Mucosa of descending colon (tissue), 3 donors: Measurements from ENCODE around the gene ABHD17C. TPM values are rescaled to one million over a fixed set of nuclear protein-coding genes. Genes with fewer than 3 reads are reported as not detected.

ENCODE experiments used
- ATAC-seq: fragments of 200-7000 bp; cut with Tn5 transposase; one replicate; pipeline ENCODE4 v1.9.1; 2020; ENCODE audit warnings: mild to moderate bottlenecking, moderate library complexity
- DNase-seq, 3 donors: peaks; one replicate each; pipeline ENCODE4 v3.0.0-alpha.2; 2020
- H3K36me3 ChIP-seq: fragments of 200-600 bp; one replicate; pipeline ENCODE4 v1.8.0; 2021; ENCODE audit warnings: low read depth, mild to moderate bottlenecking
- H3K4me1 ChIP-seq: fragments of 200-600 bp; one replicate; pipeline ENCODE4 v1.8.0; 2021; ENCODE audit warnings: low read depth, mild to moderate bottlenecking
- H3K4me3 ChIP-seq: fragments of 200-600 bp; one replicate; pipeline ENCODE4 v1.8.0; 2021; ENCODE audit warnings: mild to moderate bottlenecking
- H3K9me3 ChIP-seq: fragments of 200-600 bp; one replicate; pipeline ENCODE4 v1.8.0; 2021; ENCODE audit warnings: mild to moderate bottlenecking
- intact Hi-C, 2 donors: fragments of 100-400 bp; cut with DNase I in 1 of 2; cut with micrococcal nuclease in 1 of 2; formaldehyde crosslinking; loops; one replicate each; pipeline versions ENCODE4 v1.11.0 to v1.11.1; 2022; cut with DNase I, micrococcal nuclease
- total RNA-seq, 3 donors: library from RNA; stranded (reverse); fragmentation: NEBNext Ultra II Directional in 2 of 3; extraction: Animal tissue kit (Norgen Biotek cat#: 25700) in 2 of 3; gene quantifications; one replicate each; pipeline versions ENCODE4 v1.2.1 to v1.2.4, GENCODE V29; 2021 to 2023
- TF ChIP-seq, protein P1 (sequence below): fragments of 200-600 bp; IDR thresholded peaks from one replicate; pipeline ENCODE4 v1.8.0; 2022; ENCODE audit warnings: antibody characterized with exemption, mild to moderate bottlenecking
- donor health status: DM: no; HTN: no; CAD: no; lungs with moderate emphysema.
- donor health status: DM: no; HTN: no; CAD: no.
- donor health status: DM: no; HTN: yes; CAD: no.

The ABHD17C gene
- total RNA-seq, 3 donors from 2014 or later, result 84.4 to 192 (median 157) TPM

DNA sequence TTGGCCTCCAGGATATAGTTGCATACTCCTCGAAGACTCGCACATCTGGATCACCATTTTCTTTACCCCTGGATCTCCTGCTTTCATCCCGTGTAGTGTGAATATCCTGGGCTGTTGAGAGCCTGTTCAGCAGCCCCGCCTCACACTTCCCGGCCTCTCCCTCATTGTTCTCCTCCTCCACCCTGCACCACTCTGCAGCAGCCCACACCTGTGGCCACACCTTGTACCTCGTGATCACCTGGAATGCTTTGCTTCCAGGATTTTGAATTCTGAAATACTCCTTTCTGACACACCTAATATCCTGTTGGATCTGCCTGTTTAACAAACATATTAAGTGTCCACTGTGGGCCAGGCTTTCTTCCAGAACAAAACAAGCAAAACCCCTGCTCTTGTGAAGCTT lies 14.4 kb downstream of the ABHD17C start:
- Histone ChIP-seq H3K4me3 (no peak overlapping the region), H3K9me3 (no peaks in the 10 kb centered on the region), H3K36me3 (no peaks in the 10 kb centered on the region), H3K4me1 (peaks cover 58% of the 10 kb centered on the region)
- TF ChIP-seq, protein P1, sequence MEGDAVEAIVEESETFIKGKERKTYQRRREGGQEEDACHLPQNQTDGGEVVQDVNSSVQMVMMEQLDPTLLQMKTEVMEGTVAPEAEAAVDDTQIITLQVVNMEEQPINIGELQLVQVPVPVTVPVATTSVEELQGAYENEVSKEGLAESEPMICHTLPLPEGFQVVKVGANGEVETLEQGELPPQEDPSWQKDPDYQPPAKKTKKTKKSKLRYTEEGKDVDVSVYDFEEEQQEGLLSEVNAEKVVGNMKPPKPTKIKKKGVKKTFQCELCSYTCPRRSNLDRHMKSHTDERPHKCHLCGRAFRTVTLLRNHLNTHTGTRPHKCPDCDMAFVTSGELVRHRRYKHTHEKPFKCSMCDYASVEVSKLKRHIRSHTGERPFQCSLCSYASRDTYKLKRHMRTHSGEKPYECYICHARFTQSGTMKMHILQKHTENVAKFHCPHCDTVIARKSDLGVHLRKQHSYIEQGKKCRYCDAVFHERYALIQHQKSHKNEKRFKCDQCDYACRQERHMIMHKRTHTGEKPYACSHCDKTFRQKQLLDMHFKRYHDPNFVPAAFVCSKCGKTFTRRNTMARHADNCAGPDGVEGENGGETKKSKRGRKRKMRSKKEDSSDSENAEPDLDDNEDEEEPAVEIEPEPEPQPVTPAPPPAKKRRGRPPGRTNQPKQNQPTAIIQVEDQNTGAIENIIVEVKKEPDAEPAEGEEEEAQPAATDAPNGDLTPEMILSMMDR, result no peak
- DNase-seq (peak; percentile 81 to 85 (median 83)), ATAC-seq (peak; percentile 96)
- intact Hi-C loops, result no loop called here

DNA sequence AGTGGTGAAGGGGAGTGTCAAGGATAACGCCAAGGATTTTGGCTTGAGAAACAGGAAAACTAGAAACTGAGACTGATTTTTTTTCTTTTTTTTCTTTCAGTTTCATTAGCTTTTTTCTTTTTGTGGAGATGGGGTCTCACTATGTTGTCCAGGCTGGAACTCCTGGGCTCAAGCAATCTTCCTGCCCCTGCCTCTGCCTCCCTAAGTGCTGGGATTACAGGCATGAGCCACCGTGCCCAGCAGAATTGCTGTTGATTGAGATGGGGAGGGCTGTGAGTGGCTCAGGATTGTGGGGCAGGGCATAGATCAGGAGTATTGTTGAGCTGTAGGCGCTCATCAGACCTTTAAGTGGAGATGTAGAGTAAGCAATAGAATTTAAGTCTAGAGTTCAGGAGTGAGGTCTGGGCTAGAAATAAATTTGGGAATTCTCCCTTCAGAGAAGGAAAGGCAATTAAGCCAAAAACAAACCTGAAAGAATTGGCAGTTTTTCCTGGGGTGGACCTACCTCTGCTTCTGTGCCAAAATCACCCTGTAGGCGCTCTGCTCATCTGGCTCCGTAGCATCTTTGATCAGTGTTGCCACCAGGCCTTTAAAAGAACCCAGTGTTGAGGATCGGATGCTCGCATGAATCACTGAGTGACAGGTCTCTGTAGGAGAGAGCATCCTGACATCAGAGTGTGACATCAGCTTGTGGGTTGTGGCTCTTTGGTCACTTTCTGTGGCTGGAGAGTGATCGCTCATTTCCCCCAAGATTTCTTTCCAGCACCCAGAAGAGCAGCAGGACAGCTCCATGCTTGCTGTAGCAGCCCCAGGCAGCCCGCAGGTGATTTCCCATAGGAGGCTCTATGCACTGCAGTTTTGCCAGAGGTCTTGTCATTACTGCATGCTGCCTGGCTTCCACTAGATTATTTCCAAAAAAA lies 15.8 kb downstream of the ABHD17C start:
- Histone ChIP-seq H3K9me3 (no peaks in the 10 kb centered on the region), H3K4me1 (peaks cover 51% of the 10 kb centered on the region), H3K4me3 (no peak overlapping the region), H3K36me3 (no peaks in the 10 kb centered on the region)
- DNase-seq, result no peak
- TF ChIP-seq, protein P1, result no peak
- ATAC-seq, result no peak
- intact Hi-C loops, result no loop called here

GRCh38 chr15:80711886-80712285 lies 16.8 kb downstream of the ABHD17C start:
- DNase-seq (no peak), ATAC-seq (no peak)
- H3K4me1 ChIP-seq, result peaks cover 41% of the 10 kb centered on the region
- intact Hi-C loops, result no loop called here
- H3K36me3 ChIP-seq, result no peaks in the 10 kb centered on the region
- TF ChIP-seq, protein P1, result no peak
- no peak overlapping the region for H3K4me3 ChIP-seq
- no peaks in the 10 kb centered on the region for H3K9me3 ChIP-seq

- intact Hi-C loops, result no loop called here
- H3K9me3 ChIP-seq, result no peaks in the 10 kb centered on the region
- no peaks in the 10 kb centered on the region for H3K36me3 ChIP-seq
- DNase-seq (no peak), ATAC-seq (no peak)
- TF ChIP-seq, protein P1, result no peak
- peaks cover 38% of the 10 kb centered on the region for H3K4me1 ChIP-seq
- no peak overlapping the region for H3K4me3 ChIP-seq
Observed at GRCh38 chr15:80712956-80713355, 17.8 kb downstream of the ABHD17C start.

DNA sequence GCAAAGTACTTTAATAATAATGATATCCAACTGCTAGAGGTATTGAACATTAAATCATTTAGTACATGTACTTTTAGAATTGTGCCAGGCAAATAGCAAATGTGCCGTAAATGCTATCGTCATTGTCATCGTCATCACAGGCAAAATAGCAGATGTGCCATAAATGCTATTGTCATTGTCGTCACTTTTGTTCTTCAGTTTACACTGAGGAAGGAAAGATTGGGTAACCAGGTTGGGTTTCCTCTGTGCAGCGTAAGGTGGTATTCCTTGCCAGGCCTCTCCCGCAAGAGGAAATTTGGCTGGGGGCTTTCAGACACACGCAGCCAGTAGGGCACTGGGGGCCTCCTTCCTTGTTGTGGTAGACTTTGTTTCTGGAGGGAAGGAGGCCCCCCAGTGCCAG lies 26.4 kb downstream of the ABHD17C start:
- intact Hi-C loops, result no loop called here

More for the DNA sequence above, 26.4 kb downstream of the ABHD17C start:
- no peaks in the 10 kb centered on the region for H3K4me1 ChIP-seq
- TF ChIP-seq, protein P1, result no peak
- H3K9me3 ChIP-seq, result no peaks in the 10 kb centered on the region
- no peaks in the 10 kb centered on the region for H3K36me3 ChIP-seq
- DNase-seq, result no peak
- no peak overlapping the region for H3K4me3 ChIP-seq
- ATAC-seq, result no peak
